Fibroblast of pulmonary artery (primary cell): ENCODE data around the gene DMD.
A peak's percentile ranks its signal among the peaks of the same experiment; 100 is the strongest.
"Not testable (repeated sequence)": the region's sequence is repeated elsewhere in the genome, so short reads cannot be mapped to it uniquely, and the experiment has no call there.

ENCODE experiments used
- DNase-seq: peaks from one replicate; pipeline ENCODE4 v3.0.0-alpha.2; 2010; ENCODE audit warnings: low read depth
- H3K4me3 ChIP-seq: replicated peaks from 2 replicates; pipeline ENCODE4 v1.5.1; 2011; ENCODE audit warnings: low read depth, mild to moderate bottlenecking, control low read depth, low read length, moderate library complexity
- CTCF ChIP-seq: IDR thresholded peaks from 2 replicates; pipeline ENCODE4 v1.5.1; 2011; ENCODE audit warnings: mild to moderate bottlenecking, control low read depth, low read length, inconsistent platforms; ENCODE audit errors: missing control alignments

Gene DMD

GRCh38 chrX:32545101-32545500 lies 666.2 kb downstream of the DMD start:
- TF ChIP-seq CTCF, result no peak
- no peak for DNase-seq

GRCh38 chrX:32538554-32538953 lies 672.8 kb downstream of the DMD start:
- no peak for TF ChIP-seq CTCF
- no peak for DNase-seq
- no peak overlapping the region for H3K4me3 ChIP-seq

More at GRCh38 chrX:32545101-32545500, 666.2 kb downstream of the DMD start:
- no peak overlapping the region for H3K4me3 ChIP-seq

GRCh38 chrX:32533848-32534247 lies 677.5 kb downstream of the DMD start:
- TF ChIP-seq CTCF, result no peak
- no peak overlapping the region for H3K4me3 ChIP-seq

GRCh38 chrX:32532262-32532661 lies 679.1 kb downstream of the DMD start:
- H3K4me3 ChIP-seq, result no peak overlapping the region
- TF ChIP-seq CTCF, result no peak
- peak; percentile 6 for DNase-seq

More at GRCh38 chrX:32533848-32534247, 677.5 kb downstream of the DMD start:
- DNase-seq, result no peak

GRCh38 chrX:32530802-32531403 lies 680.4 kb downstream of the DMD start:
- peak; percentile 56 for DNase-seq
- peak overlapping the region; percentile 2 for H3K4me3 ChIP-seq
- TF ChIP-seq CTCF, result peak; percentile 48

- DNase-seq, H3K4me3 ChIP-seq: not testable (repeated sequence)
Observed at GRCh38 chrX:32528451-32528850, 682.9 kb downstream of the DMD start.

- DNase-seq, result no peak
- H3K4me3 ChIP-seq, result no peak overlapping the region
- TF ChIP-seq CTCF, result no peak
Observed at GRCh38 chrX:32525234-32525633, 686.1 kb downstream of the DMD start.
